Tibial nerve (tissue), 4 donors: Measurements from ENCODE around the gene FAM90A1.

Experiments
- EP300 ChIP-seq, 2 donors: sonication (generic); formaldehyde crosslinking; IDR thresholded peaks; one replicate each; pipeline ENCODE4 v1.6.1; 2017; ENCODE audit warnings: antibody characterized with exemption in 2 of 2, mild to moderate bottlenecking in 1 of 2
- POLR2A ChIP-seq, 2 donors: fragments of 450-650 bp; IDR thresholded peaks; one replicate each; pipeline ENCODE4 v1.6.1; 2017; ENCODE audit warnings: antibody characterized with exemption in 2 of 2, mild to moderate bottlenecking in 2 of 2, moderate library complexity in 2 of 2
- TF ChIP-seq, protein P1 (sequence below), 5 experiments: fragments of 200-600 bp in 3 of 5; fragments of 450-650 bp in 2 of 5; sonication (generic) in 3 of 5; IDR thresholded peaks; one replicate each; pipeline ENCODE4 v1.5.1; 2016 to 2019; ENCODE audit warnings: antibody characterized with exemption in 5 of 5, mild to moderate bottlenecking in 3 of 5, moderate library complexity in 2 of 5

- TF ChIP-seq, protein P1, sequence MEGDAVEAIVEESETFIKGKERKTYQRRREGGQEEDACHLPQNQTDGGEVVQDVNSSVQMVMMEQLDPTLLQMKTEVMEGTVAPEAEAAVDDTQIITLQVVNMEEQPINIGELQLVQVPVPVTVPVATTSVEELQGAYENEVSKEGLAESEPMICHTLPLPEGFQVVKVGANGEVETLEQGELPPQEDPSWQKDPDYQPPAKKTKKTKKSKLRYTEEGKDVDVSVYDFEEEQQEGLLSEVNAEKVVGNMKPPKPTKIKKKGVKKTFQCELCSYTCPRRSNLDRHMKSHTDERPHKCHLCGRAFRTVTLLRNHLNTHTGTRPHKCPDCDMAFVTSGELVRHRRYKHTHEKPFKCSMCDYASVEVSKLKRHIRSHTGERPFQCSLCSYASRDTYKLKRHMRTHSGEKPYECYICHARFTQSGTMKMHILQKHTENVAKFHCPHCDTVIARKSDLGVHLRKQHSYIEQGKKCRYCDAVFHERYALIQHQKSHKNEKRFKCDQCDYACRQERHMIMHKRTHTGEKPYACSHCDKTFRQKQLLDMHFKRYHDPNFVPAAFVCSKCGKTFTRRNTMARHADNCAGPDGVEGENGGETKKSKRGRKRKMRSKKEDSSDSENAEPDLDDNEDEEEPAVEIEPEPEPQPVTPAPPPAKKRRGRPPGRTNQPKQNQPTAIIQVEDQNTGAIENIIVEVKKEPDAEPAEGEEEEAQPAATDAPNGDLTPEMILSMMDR (IDR thresholded peaks at IDR 0.05): no peak
- TF ChIP-seq EP300 (IDR thresholded peaks at IDR 0.05) (no peak), POLR2A (IDR thresholded peaks at IDR 0.05) (no peak)
Measured at GRCh38 chr12:8226355-8226754, 1.1 kb downstream of the FAM90A1 start.
